ENCODE data around the gene STX18. TPM values are rescaled to one million over a fixed set of nuclear protein-coding genes. Genes with fewer than 3 reads are reported as not detected.

Gene STX18
- total RNA-seq, 1 donor from 2014 or later, result 41.7 TPM

DNA sequence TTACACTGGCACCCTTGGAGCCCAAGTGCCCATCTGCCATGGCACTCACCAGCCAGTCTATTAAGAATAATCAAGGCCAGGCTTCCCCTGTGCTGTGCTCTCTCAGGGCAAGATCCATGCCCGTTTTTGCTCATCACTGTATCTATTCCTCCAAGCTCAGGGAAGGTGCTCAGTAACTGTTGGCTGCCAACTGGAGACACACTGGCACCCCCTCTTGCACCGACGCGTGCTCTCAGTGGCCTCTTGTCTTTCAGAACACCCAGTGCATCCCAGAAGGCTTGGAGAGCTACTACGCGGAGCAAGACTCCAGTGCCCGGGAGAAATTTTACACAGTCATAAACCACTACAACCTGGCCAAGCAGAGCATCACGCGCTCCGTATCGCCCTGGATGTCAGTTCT is 124.9 kb downstream of the STX18 start:
- Mint-ChIP-seq H3K27ac (no peak overlapping the region), H3K27me3 (ENCODE audit: low read depth) (no peaks in the 10 kb centered on the region), H3K9me3 (no peaks in the 10 kb centered on the region), H3K4me1 (no peaks in the 10 kb centered on the region), H3K36me3 (peaks cover 30% of the 10 kb centered on the region), H3K4me3 (no peak overlapping the region)
- TF ChIP-seq CTCF (IDR thresholded peaks at IDR 0.05; ENCODE audit: unreplicated experiment), result no peak
- DNase-seq (ENCODE audit: low spot score in 2 of 2, unreplicated experiment in 2 of 2), result no peak

DNA sequence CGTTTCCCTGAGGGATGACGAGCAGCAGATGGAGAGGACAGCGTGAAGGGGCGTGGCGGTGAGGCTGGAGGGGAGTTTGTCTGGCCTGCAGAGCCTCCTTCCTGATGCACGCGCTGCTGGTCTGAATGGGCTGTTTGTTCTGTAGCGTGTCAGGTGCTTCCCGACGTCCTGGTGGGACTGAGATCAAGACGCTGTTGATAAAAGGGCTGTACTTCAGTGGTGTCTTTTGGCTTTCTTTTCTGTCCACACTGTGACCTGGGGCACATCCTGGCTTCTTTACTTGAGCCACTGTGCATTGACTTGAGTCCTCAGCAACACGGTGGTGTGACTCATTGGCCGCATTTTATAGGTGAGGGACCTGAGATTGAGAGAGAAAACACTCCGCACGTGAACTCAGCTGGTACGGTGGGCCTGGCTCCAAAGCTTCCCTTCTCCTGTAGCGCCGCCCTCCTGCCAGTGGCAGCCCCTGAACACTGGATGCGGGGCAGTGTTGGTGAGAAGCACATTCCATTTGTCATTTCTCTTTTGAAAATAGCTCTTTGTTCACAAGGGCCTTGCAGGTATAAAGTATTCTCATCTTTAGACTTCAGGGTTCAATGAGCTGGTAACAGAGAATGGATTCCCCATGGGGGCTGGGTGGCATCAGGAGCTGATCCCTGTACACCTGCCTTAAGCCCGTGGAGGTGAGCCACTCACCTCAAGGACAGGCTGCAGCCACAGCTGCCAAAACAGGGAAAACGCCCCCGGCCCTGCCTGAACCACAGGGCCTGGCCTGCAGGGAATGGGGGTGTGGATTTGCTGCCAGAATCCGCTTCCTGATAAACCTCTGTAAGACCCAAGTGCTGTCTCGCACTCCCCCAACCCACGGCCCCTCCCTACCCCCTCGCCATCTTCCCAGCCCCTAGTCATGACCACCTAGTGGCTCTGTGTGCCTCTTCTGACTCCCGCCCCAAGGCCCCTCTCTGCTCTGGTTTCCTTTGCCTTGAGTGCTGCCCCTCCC is 125.7 kb downstream of the STX18 start:
- no peaks in the 10 kb centered on the region for H3K9me3 Mint-ChIP-seq
- no peak overlapping the region for H3K27ac Mint-ChIP-seq
- peaks cover 29% of the 10 kb centered on the region for H3K36me3 Mint-ChIP-seq
- no peak overlapping the region for H3K4me3 Mint-ChIP-seq
- TF ChIP-seq CTCF (IDR thresholded peaks at IDR 0.05; ENCODE audit: unreplicated experiment), result no peak
- no peak for DNase-seq (ENCODE audit: low spot score in 2 of 2, unreplicated experiment in 2 of 2)
- no peaks in the 10 kb centered on the region for H3K27me3 Mint-ChIP-seq (ENCODE audit: low read depth)
- H3K4me1 Mint-ChIP-seq, result no peaks in the 10 kb centered on the region

- Mint-ChIP-seq H3K9me3 (no peaks in the 10 kb centered on the region), H3K27me3 (ENCODE audit: low read depth) (no peaks in the 10 kb centered on the region), H3K4me1 (no peaks in the 10 kb centered on the region), H3K36me3 (peaks cover 27% of the 10 kb centered on the region), H3K27ac (no peak overlapping the region), H3K4me3 (no peak overlapping the region)
- DNase-seq (ENCODE audit: low spot score in 2 of 2, unreplicated experiment in 2 of 2), result no peak
- TF ChIP-seq CTCF (IDR thresholded peaks at IDR 0.05; ENCODE audit: unreplicated experiment), result no peak
These were observed 126.6 kb downstream of the STX18 start for GRCh38 chr4:4415107-4415805.

GRCh38 chr4:4413806-4414205 is 128.0 kb downstream of the STX18 start:
- H3K4me3 Mint-ChIP-seq, result no peak overlapping the region
- H3K27ac Mint-ChIP-seq, result no peak overlapping the region
- H3K36me3 Mint-ChIP-seq, result peaks cover 30% of the 10 kb centered on the region
- TF ChIP-seq CTCF (IDR thresholded peaks at IDR 0.05; ENCODE audit: unreplicated experiment), result no peak
- no peaks in the 10 kb centered on the region for H3K27me3 Mint-ChIP-seq (ENCODE audit: low read depth)
- no peak for DNase-seq (ENCODE audit: low spot score in 2 of 2, unreplicated experiment in 2 of 2)
- H3K4me1 Mint-ChIP-seq, result no peaks in the 10 kb centered on the region
- H3K9me3 Mint-ChIP-seq, result no peaks in the 10 kb centered on the region

- Mint-ChIP-seq H3K9me3 (no peaks in the 10 kb centered on the region), H3K36me3 (peaks cover 26% of the 10 kb centered on the region), H3K27ac (no peak overlapping the region), H3K4me1 (no peaks in the 10 kb centered on the region), H3K27me3 (ENCODE audit: low read depth) (no peaks in the 10 kb centered on the region), H3K4me3 (no peak overlapping the region)
- DNase-seq (ENCODE audit: low spot score in 2 of 2, unreplicated experiment in 2 of 2), result no peak
- TF ChIP-seq CTCF (IDR thresholded peaks at IDR 0.05; ENCODE audit: unreplicated experiment), result no peak
These were observed 128.5 kb downstream of the STX18 start for GRCh38 chr4:4413373-4413725.

Measured in mesothelial cell of epicardium (in vitro differentiated cells).